GM21423 (cell line): ENCODE results near the gene HLA-G.
"Not testable (repeated sequence)": the region's sequence is repeated elsewhere in the genome, so short reads cannot be mapped to it uniquely, and the experiment has no call there.

ENCODE experiments used
- ATAC-seq: cut with Tn5 transposase; IDR thresholded peaks from one replicate; pipeline ENCODE4 v1.9.1; 2021; ENCODE audit warnings: mild to moderate bottlenecking, moderate library complexity; ENCODE audit not compliant: unreplicated experiment

Gene HLA-G

GRCh38 chr6:29864037-29864810 is 36.6 kb downstream of the HLA-G start:
- ATAC-seq = no peak

- ATAC-seq = no peak
These were observed 38.0 kb downstream of the HLA-G start for GRCh38 chr6:29865631-29866030.

GRCh38 chr6:29870104-29870503 is 42.5 kb downstream of the HLA-G start:
- no peak for ATAC-seq

GRCh38 chr6:29872791-29873190 is 45.2 kb downstream of the HLA-G start:
- no peak for ATAC-seq

- ATAC-seq = no peak
These were observed 47.6 kb downstream of the HLA-G start for GRCh38 chr6:29875257-29875656.

GRCh38 chr6:29875734-29876133 is 48.1 kb downstream of the HLA-G start:
- not testable (repeated sequence) for ATAC-seq
